Measurements from ENCODE around the gene USP6.
"Not testable (repeated sequence)": the region's sequence is repeated elsewhere in the genome, so short reads cannot be mapped to it uniquely, and the experiment has no call there.

Gene USP6

GRCh38 chr17:5122586-5123342 is 6.9 kb downstream of the USP6 start:
- DNase-seq: no peak

DNA sequence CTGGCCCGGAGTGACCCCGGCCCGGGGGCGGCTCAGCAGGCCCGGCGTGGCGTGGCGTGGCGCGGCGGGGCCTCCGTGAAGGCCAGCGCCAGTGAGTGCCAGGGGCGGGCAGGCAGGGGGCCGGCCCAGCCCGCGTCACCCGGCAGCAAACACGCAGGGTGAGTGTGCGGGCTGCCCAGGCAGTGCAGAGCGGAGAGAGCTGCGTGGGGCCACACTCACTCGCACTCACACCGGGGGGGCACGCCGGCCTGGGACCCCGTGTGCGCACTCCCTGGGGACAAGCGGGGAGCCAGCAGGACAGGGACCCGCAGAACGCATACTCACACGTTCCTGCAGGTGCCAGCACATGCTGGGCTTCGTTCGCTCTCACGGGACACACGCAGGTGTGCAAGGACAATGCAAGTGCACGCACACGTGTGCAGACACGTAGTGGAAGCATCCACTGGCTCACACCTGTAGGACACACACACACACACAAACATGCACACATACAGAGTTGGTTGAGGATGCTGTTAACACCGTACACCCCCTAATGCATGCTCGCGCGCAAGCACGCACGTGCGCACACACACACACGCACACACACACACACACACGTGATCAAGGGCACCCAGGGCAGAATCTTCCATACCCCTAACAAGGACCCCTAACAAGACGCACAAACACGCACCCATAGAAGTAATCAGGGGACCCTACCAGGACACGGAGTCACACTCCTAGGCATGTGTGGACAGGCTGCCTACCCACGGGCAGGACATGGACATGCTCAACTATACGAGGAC is 7.7 kb downstream of the USP6 start:
- no peak for DNase-seq

- DNase-seq: not testable (repeated sequence)
Measured at GRCh38 chr17:5124125-5124760, 8.4 kb downstream of the USP6 start.

DNA sequence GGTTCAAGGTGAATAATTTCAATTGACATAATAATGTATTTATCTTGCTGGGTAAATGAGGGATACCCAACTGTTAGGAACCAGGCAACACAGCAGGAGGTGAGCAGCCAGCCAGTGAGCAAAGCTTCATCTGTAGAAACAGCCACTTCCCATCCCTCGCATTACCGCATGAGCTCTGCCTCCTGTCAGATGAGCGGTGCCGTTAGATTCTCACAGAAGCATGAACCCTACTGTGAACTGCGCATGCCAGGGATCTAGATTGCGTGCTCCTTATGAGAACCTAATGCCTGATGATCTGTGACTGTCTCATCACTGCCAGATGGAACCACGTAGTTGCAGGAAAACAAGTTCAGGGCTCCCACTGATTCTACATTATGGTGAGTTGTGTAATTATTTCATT is 9.1 kb downstream of the USP6 start:
- DNase-seq: not testable (repeated sequence)

DNA sequence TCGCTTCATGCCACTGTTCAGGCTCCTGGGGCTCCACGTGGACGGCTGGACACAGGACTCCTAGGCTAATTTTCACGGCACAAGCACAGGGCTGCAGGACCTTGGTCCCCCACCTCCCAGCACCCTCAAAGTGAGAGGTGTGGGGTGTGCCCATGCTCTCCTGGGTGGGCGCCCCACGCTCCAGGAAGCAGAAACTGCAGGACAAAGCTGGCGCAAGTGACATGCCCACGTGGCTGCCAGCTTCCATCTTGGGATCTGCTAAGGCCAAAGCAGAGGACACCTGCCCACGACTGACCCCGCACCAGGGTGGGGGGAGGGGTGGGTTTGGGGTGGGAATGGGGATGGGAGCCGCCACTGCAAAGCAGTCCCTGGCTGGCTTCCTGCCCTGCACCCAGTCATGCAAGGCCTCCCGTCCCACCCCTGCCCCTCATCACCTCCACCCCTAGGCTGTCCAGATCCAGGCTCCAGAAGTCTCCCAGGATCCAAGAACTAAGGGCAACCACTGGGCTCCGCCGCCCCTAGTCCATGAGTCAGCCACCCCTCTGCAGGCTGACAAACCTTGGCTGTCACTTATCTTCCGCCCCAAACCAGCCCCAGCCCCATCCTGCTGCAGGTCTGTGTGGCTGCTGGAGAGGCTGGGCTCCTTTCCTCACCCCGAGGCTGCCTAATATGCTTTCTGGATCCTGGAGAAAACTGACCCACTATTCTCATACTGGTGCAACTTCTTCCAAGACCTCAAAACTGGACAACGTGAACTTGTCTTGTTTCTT is 11.1 kb downstream of the USP6 start:
- DNase-seq: no peak

DNA sequence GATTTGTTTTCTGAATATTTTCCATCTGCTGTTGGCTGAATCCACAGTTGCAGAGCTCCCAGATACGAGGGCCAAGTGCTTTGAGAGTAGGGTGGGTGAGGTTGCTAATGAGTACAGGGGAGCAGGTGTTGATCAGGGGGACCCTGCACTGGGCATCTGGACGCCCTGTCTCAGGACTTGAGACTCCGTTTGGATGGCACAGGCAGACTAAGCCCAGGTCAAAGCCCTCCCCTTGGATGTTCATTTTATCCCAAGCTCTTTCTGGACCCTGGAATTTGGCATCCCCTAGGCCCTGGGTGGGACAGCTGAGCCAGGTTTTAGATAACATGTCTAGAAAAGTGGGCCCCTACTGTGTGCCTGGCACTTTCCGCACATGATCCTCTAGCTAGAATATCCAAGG is 12.1 kb downstream of the USP6 start:
- DNase-seq: no peak

DNA sequence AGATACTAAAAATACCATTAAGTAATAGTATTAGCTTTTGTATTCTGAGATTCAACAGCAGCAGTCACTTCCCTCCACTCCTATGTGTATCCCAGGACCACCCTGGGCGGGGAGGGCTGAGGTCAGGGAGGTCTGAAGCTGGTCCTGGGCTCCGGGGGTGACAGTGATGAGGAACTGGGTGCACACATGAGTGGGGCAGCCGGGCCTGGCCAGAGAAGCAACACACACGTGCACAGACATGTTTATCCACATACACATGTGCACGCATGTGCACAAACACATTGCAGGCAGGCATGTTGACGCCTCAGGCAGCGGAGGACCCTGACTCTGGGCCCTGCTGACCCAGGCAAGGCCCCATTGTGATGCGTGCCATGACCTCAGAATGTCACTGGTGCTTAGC is 12.6 kb downstream of the USP6 start:
- not testable (repeated sequence) for DNase-seq

- no peak for DNase-seq
Measured at GRCh38 chr17:5128905-5129535, 13.2 kb downstream of the USP6 start.

DNA sequence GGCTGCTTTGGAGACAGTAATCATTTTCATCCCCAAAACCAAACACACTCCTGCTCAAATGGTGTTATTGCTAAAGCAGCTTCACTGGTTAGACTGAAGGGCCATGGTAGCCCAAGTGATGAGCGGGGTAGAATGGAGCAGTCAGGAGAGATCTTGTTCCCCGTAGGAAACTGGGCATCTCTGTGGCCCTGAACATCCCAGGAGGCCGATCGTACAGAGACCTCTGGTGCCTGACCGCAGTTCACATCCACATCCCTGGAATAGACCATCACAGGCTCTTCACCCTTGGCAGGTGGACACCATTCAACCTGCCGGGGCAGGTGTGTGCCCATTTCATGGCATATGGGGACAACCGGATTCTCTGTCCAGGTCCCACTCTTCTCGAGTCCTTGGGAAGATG is 13.9 kb downstream of the USP6 start:
- DNase-seq: not testable (repeated sequence)

GRCh38 chr17:5130261-5130660 is 14.4 kb downstream of the USP6 start:
- DNase-seq: not testable (repeated sequence)

GRCh38 chr17:5130687-5131086 is 14.9 kb downstream of the USP6 start:
- DNase-seq: not testable (repeated sequence)

- no peak for DNase-seq
Measured at GRCh38 chr17:5131146-5131715, 15.4 kb downstream of the USP6 start.

DNA sequence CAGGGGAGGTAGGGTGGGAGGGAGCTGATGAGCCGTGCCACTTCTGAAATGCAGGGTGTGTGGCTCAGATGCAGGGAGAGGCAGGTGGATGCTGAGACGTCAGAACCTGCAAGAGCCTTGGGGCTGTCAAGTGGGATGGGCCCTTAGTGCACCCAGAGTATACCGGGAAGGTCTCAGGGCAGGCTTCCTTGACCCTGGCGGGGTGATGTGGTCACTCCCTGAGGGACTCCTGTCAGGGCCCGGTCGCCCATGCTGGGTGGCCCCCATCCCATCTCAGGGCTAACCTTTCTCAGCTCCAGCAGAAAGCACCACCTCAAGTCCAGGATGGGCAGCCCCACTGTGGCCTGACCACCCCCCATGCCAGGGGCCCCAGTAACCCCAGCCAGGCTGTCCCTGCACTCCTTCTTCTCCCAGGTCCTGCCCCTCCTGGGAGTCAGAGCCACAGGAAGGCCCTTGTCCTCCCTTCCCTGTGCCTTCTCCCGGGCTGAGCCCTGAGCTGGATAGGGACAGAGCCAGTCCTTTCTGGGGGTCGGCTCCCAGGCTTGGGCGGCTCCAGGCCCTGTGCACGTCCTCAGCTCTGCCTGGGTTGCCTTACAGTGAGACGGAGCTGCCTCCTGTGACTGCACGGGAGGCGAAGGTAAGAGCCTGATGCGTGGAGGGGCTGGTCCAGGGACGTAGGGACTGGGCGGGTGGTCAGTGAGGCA is 16.1 kb downstream of the USP6 start:
- not testable (repeated sequence) for DNase-seq

DNA sequence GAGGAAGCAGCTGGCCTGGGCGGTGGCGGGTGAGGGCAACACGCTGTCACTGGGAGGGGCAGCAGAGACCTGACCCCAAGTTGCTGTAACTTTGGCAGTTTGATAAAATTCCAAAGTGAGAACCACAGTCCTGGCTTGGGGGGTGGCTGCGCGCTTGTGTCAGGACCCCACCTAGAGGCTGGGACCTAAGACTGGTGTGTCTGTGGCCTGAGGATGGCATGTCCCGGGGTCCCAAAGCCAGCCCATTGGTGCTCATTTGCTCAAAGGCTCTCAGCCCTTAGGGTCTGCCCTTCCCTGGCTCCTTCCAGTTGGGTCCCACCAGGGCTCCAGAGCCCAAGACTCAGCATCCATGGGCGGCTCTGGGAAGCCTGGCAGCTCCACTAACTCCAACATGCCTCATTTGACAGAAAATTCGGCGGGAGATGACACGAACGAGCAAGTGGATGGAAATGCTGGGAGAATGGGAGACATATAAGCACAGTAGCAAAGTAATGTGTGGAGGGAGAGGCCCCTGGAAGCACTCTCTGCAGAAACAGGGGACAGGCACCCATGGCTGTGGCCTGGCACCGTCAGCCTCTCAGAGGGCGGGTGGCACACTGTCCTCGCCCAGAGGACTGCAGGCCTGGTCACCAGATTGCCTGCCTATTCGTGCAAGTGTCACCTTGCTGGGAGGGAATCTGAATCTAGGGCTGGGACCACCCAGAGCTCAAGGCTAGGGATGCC is 16.8 kb downstream of the USP6 start:
- DNase-seq: not testable (repeated sequence)

- DNase-seq: no peak
Measured at GRCh38 chr17:5133311-5133710, 17.5 kb downstream of the USP6 start.

GRCh38 chr17:5133961-5134360 is 18.1 kb downstream of the USP6 start:
- DNase-seq: not testable (repeated sequence)

DNA sequence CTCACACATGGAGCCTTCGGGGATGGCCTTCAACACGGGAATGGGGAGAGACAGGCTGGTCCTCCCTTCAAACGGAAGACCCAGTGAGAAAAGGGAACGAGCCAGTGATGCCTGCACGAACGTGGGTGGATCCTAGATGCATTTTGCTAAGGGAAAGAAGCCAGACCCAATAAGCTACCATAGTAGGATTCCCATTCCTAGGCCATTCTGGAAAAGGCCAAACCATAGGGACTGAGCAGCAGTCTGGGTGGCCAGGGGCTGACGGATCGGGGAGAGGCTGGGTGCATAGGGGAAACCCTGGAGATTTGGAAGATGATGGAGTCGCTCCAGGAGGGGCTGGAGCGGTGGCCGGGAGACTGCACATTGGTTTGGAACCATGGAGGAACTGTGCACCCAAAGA is 18.7 kb downstream of the USP6 start:
- DNase-seq: not testable (repeated sequence)

GRCh38 chr17:5135131-5135712 is 19.4 kb downstream of the USP6 start:
- not testable (repeated sequence) for DNase-seq

GRCh38 chr17:5135726-5136579 is 20.1 kb downstream of the USP6 start:
- no peak for DNase-seq
